ENCODE measurements around the gene PLPP2.

DNA sequence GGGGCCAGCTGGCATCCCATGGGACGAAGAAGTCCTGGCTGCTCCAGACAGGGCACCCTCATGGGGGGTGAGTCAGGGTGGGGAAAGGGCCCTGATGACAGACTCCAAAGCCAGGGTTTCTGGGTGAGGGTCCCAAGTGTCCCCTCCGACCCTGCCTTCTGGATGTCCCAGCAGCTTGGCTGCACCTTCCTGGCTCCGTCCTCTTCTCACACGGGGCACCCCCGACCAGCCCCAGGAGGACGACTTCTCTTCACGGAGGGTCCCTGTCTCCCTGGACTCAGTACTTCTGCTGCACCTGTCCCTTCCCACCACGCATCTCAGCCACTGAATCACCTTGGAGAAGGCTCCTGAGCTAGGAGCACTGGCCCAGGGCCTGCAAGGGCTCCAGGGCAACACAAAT lies 33.5 kb upstream of the PLPP2 start:
- TF ChIP-seq CTCF (conservative IDR thresholded peaks at IDR 0.05; ENCODE audit: low read depth, low read length) (no peak), EZH2 (IDR thresholded peaks at IDR 0.05; ENCODE audit: low read length, unreplicated experiment) (no peak), EZH2phosphoT487 (IDR thresholded peaks at IDR 0.05; ENCODE audit: borderline replicate concordance, low read length) (no peak)

Data from PC-3 (cell line).